MM.1S (cell line): ENCODE data around the gene FIP1L1.
"Not testable (repeated sequence)": the region's sequence is repeated elsewhere in the genome, so short reads cannot be mapped to it uniquely, and the experiment has no call there.

Experiments used
- DNase-seq: peaks from one replicate; pipeline ENCODE4 v3.0.0-alpha.2; 2015
- H2AFZ ChIP-seq: fragments of 300-600 bp; sonication (generic); 2 replicates; pipeline ENCODE4 v1.6.0; 2016; ENCODE audit warnings: antibody characterized with exemption, low read length
- H3F3A ChIP-seq: fragments of 300-600 bp; sonication (generic); 2 replicates; pipeline ENCODE4 v1.6.1; 2016; ENCODE audit warnings: mild to moderate bottlenecking, antibody characterized with exemption, low read length, moderate library complexity, mixed read lengths; ENCODE audit not compliant: insufficient read depth
- H3K27ac ChIP-seq: fragments of 300-600 bp; sonication (generic); 2 replicates; pipeline ENCODE4 v1.5.1; 2016; ENCODE audit warnings: mild to moderate bottlenecking, low read length
- H3K27me3 ChIP-seq: fragments of 300-600 bp; sonication (generic); replicated peaks from 2 replicates; pipeline ENCODE4 v1.6.0; 2016; ENCODE audit warnings: low read length; ENCODE audit not compliant: insufficient read depth
- H3K36me3 ChIP-seq: fragments of 300-600 bp; sonication (generic); replicated peaks from 2 replicates; pipeline ENCODE4 v1.6.1; 2016; ENCODE audit warnings: mild to moderate bottlenecking, low read length, mixed read lengths; ENCODE audit not compliant: insufficient read depth
- H3K4me1 ChIP-seq: fragments of 300-600 bp; sonication (generic); 2 replicates; pipeline ENCODE4 v1.6.1; 2016; ENCODE audit warnings: low read length, mixed read lengths
- H3K4me2 ChIP-seq: fragments of 300-600 bp; sonication (generic); 2 replicates; pipeline ENCODE4 v1.6.0; 2016; ENCODE audit warnings: low read depth, low read length
- H3K4me3 ChIP-seq: fragments of 300-600 bp; sonication (generic); 2 replicates; pipeline ENCODE4 v1.5.1; 2016; ENCODE audit warnings: low read length, mixed read lengths
- H3K79me2 ChIP-seq: fragments of 300-600 bp; sonication (generic); 2 replicates; pipeline ENCODE4 v1.6.1; 2016; ENCODE audit warnings: mixed run types, low read length, mixed read lengths
- H3K9ac ChIP-seq: fragments of 300-600 bp; sonication (generic); 2 replicates; pipeline ENCODE4 v1.6.1; 2016; ENCODE audit warnings: low read length, mixed read lengths
- H3K9me2 ChIP-seq: fragments of 300-600 bp; sonication (generic); replicated peaks from 2 replicates; pipeline ENCODE4 v1.6.1; 2016; ENCODE audit warnings: mild to moderate bottlenecking, low read length, mixed read lengths; ENCODE audit not compliant: insufficient read depth
- H3K9me3 ChIP-seq: fragments of 300-600 bp; sonication (generic); replicated peaks from 2 replicates; pipeline ENCODE4 v1.6.1; 2016; ENCODE audit warnings: mild to moderate bottlenecking, low read length, mixed read lengths; ENCODE audit not compliant: insufficient read depth
- H4K20me1 ChIP-seq: fragments of 300-600 bp; sonication (generic); 2 replicates; pipeline ENCODE4 v1.6.1; 2016; ENCODE audit warnings: mild to moderate bottlenecking, low read length, moderate library complexity, mixed read lengths; ENCODE audit not compliant: insufficient read depth
- CTCF ChIP-seq: fragments of 300-600 bp; sonication (generic); IDR thresholded peaks from 2 replicates; pipeline ENCODE4 v1.5.1; 2016; ENCODE audit warnings: antibody characterized with exemption, low read length, mixed read lengths
- EZH2 ChIP-seq: fragments of 300-600 bp; sonication (generic); optimal IDR thresholded peaks from 2 replicates; pipeline ENCODE3; 2017; ENCODE audit warnings: low read depth, mild to moderate bottlenecking, antibody characterized with exemption, low read length, mixed read lengths
- EZH2phosphoT487 ChIP-seq: fragments of 300-600 bp; sonication (generic); IDR thresholded peaks from 2 replicates; pipeline ENCODE4 v1.6.1; 2018; ENCODE audit warnings: antibody characterized with exemption, low read length

Gene FIP1L1

GRCh38 chr4:53461244-53461643 lies 83.8 kb downstream of the FIP1L1 start:
- Histone ChIP-seq H2AFZ (no peak overlapping the region), H3K27ac (no peak overlapping the region), H3K9me2 (no peaks in the 10 kb centered on the region), H3K4me1 (no peaks in the 10 kb centered on the region), H3F3A (no peaks in the 10 kb centered on the region), H3K4me2 (no peak overlapping the region), H3K9ac (no peak overlapping the region), H3K79me2 (no peaks in the 10 kb centered on the region), H3K27me3 (no peaks in the 10 kb centered on the region), H3K36me3 (peaks cover 8% of the 10 kb centered on the region; the same call in 1 of the 2 replicates), H3K4me3 (no peak overlapping the region), H3K9me3 (no peaks in the 10 kb centered on the region), H4K20me1 (no peaks in the 10 kb centered on the region)
- TF ChIP-seq EZH2phosphoT487 (no peak), CTCF (no peak), EZH2 (no peak)
- no peak for DNase-seq

GRCh38 chr4:53463340-53463739 lies 85.9 kb downstream of the FIP1L1 start:
- Histone ChIP-seq H2AFZ (no peak overlapping the region), H3K36me3 (peaks cover 7% of the 10 kb centered on the region; the same call in 1 of the 2 replicates), H3K27ac (no peak overlapping the region), H3K4me2 (no peak overlapping the region), H3K4me1 (no peaks in the 10 kb centered on the region), H3K27me3 (no peaks in the 10 kb centered on the region), H3K9me3 (no peaks in the 10 kb centered on the region), H3F3A (no peaks in the 10 kb centered on the region), H3K79me2 (no peaks in the 10 kb centered on the region), H3K9me2 (no peaks in the 10 kb centered on the region), H4K20me1 (no peaks in the 10 kb centered on the region), H3K4me3 (no peak overlapping the region), H3K9ac (no peak overlapping the region)
- no peak for DNase-seq
- no peak for TF ChIP-seq EZH2
- no peak for TF ChIP-seq EZH2phosphoT487
- TF ChIP-seq CTCF, result no peak

GRCh38 chr4:53465281-53465680 lies 87.8 kb downstream of the FIP1L1 start:
- Histone ChIP-seq H3F3A (no peaks in the 10 kb centered on the region), H3K9me2 (no peaks in the 10 kb centered on the region), H3K9me3 (no peaks in the 10 kb centered on the region), H2AFZ (no peak overlapping the region), H3K79me2 (no peaks in the 10 kb centered on the region), H3K4me1 (no peaks in the 10 kb centered on the region), H4K20me1 (no peaks in the 10 kb centered on the region), H3K4me2 (no peak overlapping the region), H3K4me3 (no peak overlapping the region), H3K27ac (no peak overlapping the region), H3K9ac (no peak overlapping the region), H3K27me3 (no peaks in the 10 kb centered on the region), H3K36me3 (0 out of 2 replicates have a peak, but pooled peaks cover 4% of the 10 kb centered on the region)
- TF ChIP-seq CTCF (no peak), EZH2phosphoT487 (no peak), EZH2 (no peak)
- no peak for DNase-seq

GRCh38 chr4:53465891-53466290 lies 88.5 kb downstream of the FIP1L1 start:
- Histone ChIP-seq H4K20me1 (no peaks in the 10 kb centered on the region), H3K4me1 (no peaks in the 10 kb centered on the region), H2AFZ (no peak overlapping the region), H3K4me2 (no peak overlapping the region), H3F3A (no peaks in the 10 kb centered on the region), H3K36me3 (0 out of 2 replicates have a peak, but pooled peaks cover 4% of the 10 kb centered on the region), H3K9me2 (no peaks in the 10 kb centered on the region), H3K4me3 (no peak overlapping the region), H3K9me3 (no peaks in the 10 kb centered on the region), H3K27me3 (no peaks in the 10 kb centered on the region), H3K79me2 (no peaks in the 10 kb centered on the region), H3K9ac (no peak overlapping the region), H3K27ac (no peak overlapping the region)
- TF ChIP-seq EZH2 (no peak), EZH2phosphoT487 (no peak), CTCF (no peak)
- DNase-seq, result no peak

GRCh38 chr4:53466576-53466975 lies 89.1 kb downstream of the FIP1L1 start:
- not testable (repeated sequence) for H4K20me1 ChIP-seq, H3K36me3 ChIP-seq, H3K9ac ChIP-seq, H3F3A ChIP-seq, H3K4me3 ChIP-seq, H3K4me2 ChIP-seq, H3K79me2 ChIP-seq, H3K27me3 ChIP-seq, H2AFZ ChIP-seq, H3K9me2 ChIP-seq, H3K4me1 ChIP-seq, DNase-seq, H3K27ac ChIP-seq, H3K9me3 ChIP-seq
